Endometrial microvascular endothelial cells (primary cell): ENCODE results near the gene SRP9. TPM values are rescaled to one million over a fixed set of nuclear protein-coding genes. Genes with fewer than 3 reads are reported as not detected.
"Not testable (repeated sequence)": the region's sequence is repeated elsewhere in the genome, so short reads cannot be mapped to it uniquely, and the experiment has no call there.

Source experiments
- in situ Hi-C: cut with HindIII; loops from 2 replicates; pipeline ENCODE4 v1.10.0; 2017; ENCODE audit warnings: low sequenced_read_pairs, low pct_unique_long_range_greater_than_20kb; ENCODE audit errors: inconsistent ontology term
- total RNA-seq: library from RNA; depleted of rRNA; stranded (reverse); fragments of >200 nt; gene quantifications from one replicate; pipeline ENCODE4 v1.2.3, GENCODE V29; 2015; ENCODE audit errors: inconsistent ontology term

Gene SRP9
- total RNA-seq, 1 donor from 2014 or later: 402 TPM

- in situ Hi-C loops: loop anchor here (10.0 kb wide), 1 partner anchor 217 kb away; no protein-coding TSS in a partner anchor
These were observed 5.8 kb upstream of the SRP9 start for GRCh38 chr1:225771661-225772322.

- in situ Hi-C loops: loop anchor here (10.0 kb wide), 1 partner anchor 218 kb away; no protein-coding TSS in a partner anchor
These were observed 5.3 kb upstream of the SRP9 start for GRCh38 chr1:225772323-225772768.

DNA sequence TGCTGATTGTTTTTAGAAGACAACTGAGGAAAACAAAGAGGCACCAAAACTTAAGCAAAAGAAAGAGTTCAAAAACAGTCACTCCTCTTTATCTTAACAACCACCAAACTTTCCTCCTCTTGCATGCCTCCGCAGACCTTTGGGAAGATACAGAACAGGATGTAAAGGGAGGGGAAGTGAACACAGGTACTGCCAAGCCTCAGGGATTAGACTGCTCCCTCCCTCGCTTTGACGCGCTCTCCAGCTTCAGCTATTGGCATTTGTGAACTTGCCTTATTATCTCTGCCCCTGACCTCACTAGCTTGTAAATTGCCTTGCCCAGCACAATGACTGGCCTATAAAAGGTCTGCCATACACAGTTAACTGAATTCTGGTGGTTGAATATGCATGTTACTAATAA lies 4.8 kb upstream of the SRP9 start:
- in situ Hi-C loops: loop anchor here (10.0 kb wide), 1 partner anchor 218 kb away; no protein-coding TSS in a partner anchor

DNA sequence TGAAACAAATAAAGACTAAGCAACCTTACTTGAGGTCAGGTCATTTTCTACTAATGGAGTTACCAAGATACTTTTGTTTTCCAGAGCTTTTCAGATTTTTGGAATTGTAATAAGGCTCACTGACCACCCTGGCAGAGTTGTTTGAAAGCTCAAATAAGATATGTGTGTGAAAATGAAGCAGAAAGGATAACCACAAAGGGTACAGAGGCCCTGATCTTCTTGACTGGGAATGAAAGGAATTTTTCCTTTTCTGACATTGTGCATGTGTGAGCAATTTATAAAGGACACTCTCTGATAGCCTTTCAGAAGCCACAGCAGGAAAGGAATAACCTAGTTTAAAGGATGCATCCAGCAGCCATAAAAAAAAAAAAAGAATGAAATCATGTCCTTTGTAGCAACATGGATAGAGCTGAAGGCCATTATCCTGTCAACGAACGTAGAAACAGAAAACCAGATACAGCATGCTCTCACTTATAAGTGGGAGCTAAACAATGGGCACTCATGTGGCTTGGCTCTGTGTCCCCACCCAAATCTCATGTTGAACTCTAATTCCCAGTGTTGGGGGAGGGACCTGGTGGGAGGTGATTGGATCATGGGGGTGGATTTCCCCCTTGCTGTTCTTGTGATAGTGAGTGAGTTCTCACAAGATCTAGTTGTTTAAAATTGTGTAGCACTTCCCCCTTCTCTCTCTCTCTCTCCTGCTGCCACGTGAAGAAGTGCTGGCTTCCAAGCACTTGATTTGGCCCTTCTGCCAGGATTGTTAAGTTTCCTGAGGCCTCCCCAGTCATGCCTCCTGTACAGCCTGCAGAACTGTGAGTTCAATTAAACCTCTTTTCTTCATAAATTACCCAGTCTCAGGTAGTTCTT lies 3.1 kb upstream of the SRP9 start:
- in situ Hi-C loops: loop anchor here (10.0 kb wide), 1 partner anchor 220 kb away; no protein-coding TSS in a partner anchor

- in situ Hi-C loops: loop anchor here (10.0 kb wide), 1 partner anchor 221 kb away; no protein-coding TSS in a partner anchor
These were observed 1.3 kb upstream of the SRP9 start for GRCh38 chr1:225776294-225776693.

- in situ Hi-C loops: loop anchor here (10.0 kb wide), 1 partner anchor 222 kb away; no protein-coding TSS in a partner anchor
These were observed 506 bp upstream of the SRP9 start for GRCh38 chr1:225777058-225777582.

- in situ Hi-C loops: loop anchor here (10.0 kb wide), 1 partner anchor 224 kb away; no protein-coding TSS in a partner anchor
These were observed 677 bp downstream of the SRP9 start for GRCh38 chr1:225778337-225778669.

DNA sequence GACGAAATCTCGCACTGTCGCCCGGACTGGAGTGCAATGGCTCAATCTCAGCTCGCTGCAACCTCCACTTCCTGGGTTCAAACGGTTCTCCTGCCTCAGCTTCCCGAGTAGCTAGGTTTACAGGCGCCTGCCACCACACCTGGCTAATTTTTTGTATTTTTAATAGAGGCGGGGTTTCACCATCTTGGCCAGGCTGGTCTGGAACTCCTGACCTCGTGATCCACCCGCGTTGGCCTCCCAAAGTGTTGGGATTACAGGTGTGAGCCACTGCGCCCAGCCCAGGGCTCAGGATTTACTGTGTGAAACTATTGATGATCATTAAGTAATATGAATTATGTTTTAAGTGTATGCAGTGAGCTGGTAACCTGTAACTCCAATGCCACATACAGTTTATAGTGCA lies 1.5 kb downstream of the SRP9 start:
- in situ Hi-C loops: loop anchor here (10.0 kb wide), 1 partner anchor 224 kb away; no protein-coding TSS in a partner anchor

- in situ Hi-C loops: no loop called here
These were observed 2.5 kb downstream of the SRP9 start for GRCh38 chr1:225780134-225780533.

DNA sequence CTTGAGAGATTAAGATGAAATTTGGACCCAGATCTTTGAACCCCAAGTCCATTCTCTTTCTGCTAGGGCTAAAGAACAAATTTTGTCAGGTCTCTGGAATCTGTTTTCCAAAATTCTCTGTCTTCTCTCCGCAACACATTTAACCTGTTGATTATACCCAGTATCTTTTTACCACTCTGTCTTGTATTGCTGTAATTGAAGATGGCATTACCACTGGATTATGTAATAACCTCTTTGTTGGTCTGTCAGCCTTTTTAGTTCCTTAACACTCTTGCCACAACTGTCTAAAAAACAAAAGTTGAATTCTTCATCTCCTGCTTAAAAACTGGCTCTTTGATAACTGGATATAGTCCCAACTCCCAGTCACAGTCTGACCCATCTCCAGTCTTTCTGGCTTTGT lies 3.0 kb downstream of the SRP9 start:
- in situ Hi-C loops: no loop called here

DNA sequence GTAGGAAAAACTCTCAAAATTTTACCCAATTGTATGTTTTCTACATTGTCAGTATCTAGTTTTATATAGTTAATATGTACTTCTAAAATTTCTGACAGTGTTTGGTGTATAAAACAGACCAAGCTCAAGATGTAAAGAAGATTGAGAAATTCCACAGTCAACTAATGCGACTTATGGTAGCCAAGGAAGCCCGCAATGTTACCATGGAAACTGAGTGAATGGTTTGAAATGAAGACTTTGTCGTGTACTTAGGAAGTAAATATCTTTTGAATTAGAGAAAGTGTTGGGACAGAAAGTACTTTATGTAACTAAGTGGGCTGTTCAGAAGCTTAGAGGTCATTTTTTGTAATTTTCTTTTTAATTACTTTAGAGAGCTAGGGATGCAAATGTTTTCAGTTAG lies 11.5 kb downstream of the SRP9 start:
- in situ Hi-C loops: not testable (repeated sequence)

DNA sequence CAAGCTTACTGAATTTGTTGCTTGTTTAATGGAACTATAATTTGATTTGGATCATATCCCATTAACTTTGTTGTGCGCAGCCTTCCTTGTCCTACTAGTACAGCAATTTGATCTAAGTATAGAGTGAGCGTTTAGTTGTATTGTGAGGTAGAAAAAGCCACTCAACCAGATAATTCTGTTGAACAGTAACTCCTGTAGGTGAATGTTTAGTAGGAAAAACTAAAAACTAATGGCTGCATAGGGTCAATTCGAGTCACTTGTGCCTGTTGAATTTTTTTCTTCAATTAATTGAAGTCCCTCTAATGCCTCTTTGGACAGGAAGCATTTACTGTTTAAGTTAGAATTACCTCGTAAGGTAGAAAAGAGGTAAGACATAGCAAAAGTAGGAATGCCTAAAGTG lies 17.3 kb downstream of the SRP9 start:
- in situ Hi-C loops: no loop called here

DNA sequence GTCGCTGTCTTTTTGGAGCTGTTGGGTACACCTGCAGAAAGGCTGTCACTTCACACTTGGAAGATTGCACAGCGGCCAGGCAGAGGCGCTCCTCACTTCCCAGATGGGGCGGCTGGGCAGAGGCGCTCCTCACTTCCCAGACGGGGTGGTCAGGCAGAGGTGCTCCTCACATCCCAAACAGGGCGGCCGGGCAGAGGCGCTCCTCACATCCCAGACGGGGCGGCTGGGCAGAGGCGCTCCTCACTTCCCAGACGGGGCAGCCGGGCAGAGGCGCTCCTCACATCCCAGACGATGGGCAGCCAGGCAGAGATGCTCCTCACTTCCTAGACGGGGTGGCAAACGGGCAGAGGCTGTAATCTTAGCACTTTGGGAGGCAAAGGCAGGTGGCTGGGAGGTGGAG lies 18.5 kb downstream of the SRP9 start:
- in situ Hi-C loops: not testable (repeated sequence)

DNA sequence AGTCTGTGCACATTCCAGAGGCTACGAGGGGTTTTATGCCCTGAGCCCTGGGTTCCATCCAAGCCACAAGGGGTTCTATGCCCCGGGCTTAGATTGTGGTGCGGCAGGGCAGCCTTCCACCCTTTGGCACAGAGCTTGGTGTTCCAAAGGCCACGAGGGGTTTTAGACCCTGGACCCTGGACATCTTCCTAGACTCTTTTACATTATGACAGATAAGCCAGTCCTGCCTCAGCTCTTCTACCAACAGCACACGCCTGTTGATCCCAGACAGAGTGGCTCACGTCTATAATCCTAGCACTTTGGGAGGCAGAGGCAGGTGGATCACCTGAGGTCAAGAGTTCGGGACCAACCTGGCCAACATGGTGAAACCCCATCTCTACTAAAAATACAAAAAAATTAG lies 23.5 kb downstream of the SRP9 start:
- in situ Hi-C loops: not testable (repeated sequence)

- in situ Hi-C loops: no loop called here
These were observed 28.6 kb downstream of the SRP9 start for GRCh38 chr1:225806249-225806648.

- in situ Hi-C loops: not testable (repeated sequence)
These were observed 29.1 kb downstream of the SRP9 start for GRCh38 chr1:225806736-225807135.

GRCh38 chr1:225808136-225808535 lies 30.5 kb downstream of the SRP9 start:
- in situ Hi-C loops: no loop called here

- in situ Hi-C loops: no loop called here
These were observed 32.4 kb downstream of the SRP9 start, which contains the start of gene EPHX1 for GRCh38 chr1:225809842-225810578. Gene EPHX1, plus strand, starts transcription at chr1:225810124. Its CDS starts 18,606 bp downstream, at chr1:225828730.
